KOPT-K1 (cell line): ENCODE results near the gene GRIA1.

Experiments
- H3K27ac ChIP-seq: fragments of 200-600 bp; sonication (generic); 2 replicates; pipeline ENCODE4 v1.5.1; 2016; ENCODE audit warnings: antibody characterized with exemption, mild to moderate bottlenecking, low read depth, low read length; ENCODE audit not compliant: poor library complexity, severe bottlenecking
- H3K36me3 ChIP-seq: fragments of 200-600 bp; sonication (generic); 2 replicates; pipeline ENCODE4 v1.5.1; 2017; ENCODE audit warnings: antibody characterized with exemption, mild to moderate bottlenecking, low read length, moderate library complexity; ENCODE audit not compliant: insufficient read depth
- H3K9me3 ChIP-seq: fragments of 200-600 bp; sonication (generic); 2 replicates; pipeline ENCODE4 v1.5.1; 2017; ENCODE audit warnings: antibody characterized with exemption, low read length, mild to moderate bottlenecking; ENCODE audit not compliant: insufficient read depth, poor library complexity, severe bottlenecking

GRIA1 gene

GRCh38 chr5:153594785-153595184 is 104.3 kb downstream of the GRIA1 start:
- Histone ChIP-seq H3K9me3 (no peaks in the 10 kb centered on the region), H3K36me3 (no peaks in the 10 kb centered on the region)

GRCh38 chr5:153598099-153598498 is 107.6 kb downstream of the GRIA1 start:
- no peak overlapping the region for H3K27ac ChIP-seq
- no peaks in the 10 kb centered on the region for H3K36me3 ChIP-seq
- no peaks in the 10 kb centered on the region for H3K9me3 ChIP-seq

More at GRCh38 chr5:153594785-153595184, 104.3 kb downstream of the GRIA1 start:
- no peak overlapping the region for H3K27ac ChIP-seq

- Histone ChIP-seq H3K9me3 (no peaks in the 10 kb centered on the region), H3K27ac (no peak overlapping the region), H3K36me3 (no peaks in the 10 kb centered on the region)
Observed at GRCh38 chr5:153601377-153601776, 110.9 kb downstream of the GRIA1 start.

- Histone ChIP-seq H3K9me3 (no peaks in the 10 kb centered on the region), H3K27ac (no peak overlapping the region), H3K36me3 (no peaks in the 10 kb centered on the region)
Observed at GRCh38 chr5:153605386-153605785, 114.9 kb downstream of the GRIA1 start.

GRCh38 chr5:153610009-153610408 is 119.5 kb downstream of the GRIA1 start:
- Histone ChIP-seq H3K9me3 (no peaks in the 10 kb centered on the region), H3K36me3 (no peaks in the 10 kb centered on the region), H3K27ac (no peak overlapping the region)

- Histone ChIP-seq H3K27ac (no peak overlapping the region), H3K9me3 (no peaks in the 10 kb centered on the region), H3K36me3 (no peaks in the 10 kb centered on the region)
Observed at GRCh38 chr5:153610811-153611210, 120.3 kb downstream of the GRIA1 start.

- Histone ChIP-seq H3K27ac (no peak overlapping the region), H3K36me3 (no peaks in the 10 kb centered on the region), H3K9me3 (no peaks in the 10 kb centered on the region)
Observed at GRCh38 chr5:153613144-153613543, 122.7 kb downstream of the GRIA1 start.

GRCh38 chr5:153613672-153614071 is 123.2 kb downstream of the GRIA1 start:
- Histone ChIP-seq H3K27ac (no peak overlapping the region), H3K36me3 (no peaks in the 10 kb centered on the region), H3K9me3 (no peaks in the 10 kb centered on the region)

GRCh38 chr5:153617190-153617589 is 126.7 kb downstream of the GRIA1 start:
- Histone ChIP-seq H3K27ac (no peak overlapping the region), H3K9me3 (no peaks in the 10 kb centered on the region), H3K36me3 (no peaks in the 10 kb centered on the region)

GRCh38 chr5:153618307-153618706 is 127.8 kb downstream of the GRIA1 start:
- Histone ChIP-seq H3K36me3 (no peaks in the 10 kb centered on the region), H3K27ac (no peak overlapping the region), H3K9me3 (no peaks in the 10 kb centered on the region)

- Histone ChIP-seq H3K36me3 (no peaks in the 10 kb centered on the region), H3K27ac (no peak overlapping the region), H3K9me3 (no peaks in the 10 kb centered on the region)
Observed at GRCh38 chr5:153618867-153619266, 128.4 kb downstream of the GRIA1 start.

GRCh38 chr5:153619771-153620170 is 129.3 kb downstream of the GRIA1 start:
- Histone ChIP-seq H3K36me3 (no peaks in the 10 kb centered on the region), H3K9me3 (no peaks in the 10 kb centered on the region), H3K27ac (no peak overlapping the region)

- no peak overlapping the region for H3K27ac ChIP-seq
Observed at GRCh38 chr5:153623124-153623523, 132.7 kb downstream of the GRIA1 start.

GRCh38 chr5:153623751-153624450 is 133.4 kb downstream of the GRIA1 start:
- Histone ChIP-seq H3K9me3 (no peaks in the 10 kb centered on the region), H3K27ac (no peak overlapping the region), H3K36me3 (no peaks in the 10 kb centered on the region)

More at GRCh38 chr5:153623124-153623523, 132.7 kb downstream of the GRIA1 start:
- H3K9me3 ChIP-seq: no peaks in the 10 kb centered on the region
- no peaks in the 10 kb centered on the region for H3K36me3 ChIP-seq

GRCh38 chr5:153624451-153624765 is 133.9 kb downstream of the GRIA1 start:
- no peaks in the 10 kb centered on the region for H3K36me3 ChIP-seq
- no peak overlapping the region for H3K27ac ChIP-seq
- no peaks in the 10 kb centered on the region for H3K9me3 ChIP-seq

- no peak overlapping the region for H3K27ac ChIP-seq
Observed at GRCh38 chr5:153625826-153626354, 135.4 kb downstream of the GRIA1 start.

More at GRCh38 chr5:153625826-153626354, 135.4 kb downstream of the GRIA1 start:
- no peaks in the 10 kb centered on the region for H3K36me3 ChIP-seq
- H3K9me3 ChIP-seq: no peaks in the 10 kb centered on the region
